HG03439 (cell line): ENCODE data around the gene PKD2.
"Not testable (repeated sequence)": the region's sequence is repeated elsewhere in the genome, so short reads cannot be mapped to it uniquely, and the experiment has no call there.

Experiments used
- ATAC-seq: cut with Tn5 transposase; IDR thresholded peaks from one replicate; pipeline ENCODE4 v1.9.1; 2021; ENCODE audit warnings: mild to moderate bottlenecking, moderate library complexity; ENCODE audit not compliant: unreplicated experiment

PKD2 gene

DNA sequence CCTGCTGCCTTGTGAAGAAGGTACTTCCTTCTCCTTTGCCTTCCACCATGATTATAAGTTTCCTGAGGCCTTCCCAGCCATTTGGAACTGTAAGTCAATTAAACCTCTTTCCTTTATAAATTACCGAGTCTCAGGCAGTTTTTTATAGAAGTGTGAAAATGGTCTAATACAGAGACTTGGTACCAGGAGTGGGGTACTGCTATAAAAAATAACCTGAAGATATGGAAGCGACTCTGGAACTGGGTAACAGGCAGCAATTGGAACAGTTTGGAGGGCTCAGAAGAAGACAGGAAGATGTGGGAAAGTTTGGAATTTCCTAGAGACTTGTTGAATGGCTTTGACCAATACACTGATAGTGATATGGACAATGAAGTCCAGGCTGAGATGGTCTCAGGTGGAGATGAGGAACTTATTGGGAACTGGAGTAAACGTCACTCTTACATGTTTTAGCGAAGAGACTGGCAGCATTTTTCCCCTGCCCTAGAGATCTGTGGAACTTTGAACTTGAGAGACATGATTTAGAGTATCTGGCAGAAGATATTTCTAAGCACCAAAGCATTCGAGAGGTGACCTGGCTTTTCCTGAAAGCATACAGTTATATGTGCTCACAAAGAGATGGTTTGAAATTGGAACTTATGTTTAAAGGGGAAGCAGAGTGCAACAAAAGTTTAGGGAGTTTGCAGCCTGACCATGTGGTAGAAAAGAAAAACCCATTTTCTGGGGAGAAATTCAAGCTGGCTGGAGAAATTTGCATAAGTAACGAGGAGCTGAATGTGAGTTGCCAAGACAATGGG, 18.6 kb downstream of the PKD2 start:
- ATAC-seq: not testable (repeated sequence)

GRCh38 chr4:88027611-88028608, 20.5 kb downstream of the PKD2 start:
- no peak for ATAC-seq

- no peak for ATAC-seq
Observed at GRCh38 chr4:88028946-88029345, 21.5 kb downstream of the PKD2 start.

- no peak for ATAC-seq
Observed at GRCh38 chr4:88029556-88029955, 22.1 kb downstream of the PKD2 start.

DNA sequence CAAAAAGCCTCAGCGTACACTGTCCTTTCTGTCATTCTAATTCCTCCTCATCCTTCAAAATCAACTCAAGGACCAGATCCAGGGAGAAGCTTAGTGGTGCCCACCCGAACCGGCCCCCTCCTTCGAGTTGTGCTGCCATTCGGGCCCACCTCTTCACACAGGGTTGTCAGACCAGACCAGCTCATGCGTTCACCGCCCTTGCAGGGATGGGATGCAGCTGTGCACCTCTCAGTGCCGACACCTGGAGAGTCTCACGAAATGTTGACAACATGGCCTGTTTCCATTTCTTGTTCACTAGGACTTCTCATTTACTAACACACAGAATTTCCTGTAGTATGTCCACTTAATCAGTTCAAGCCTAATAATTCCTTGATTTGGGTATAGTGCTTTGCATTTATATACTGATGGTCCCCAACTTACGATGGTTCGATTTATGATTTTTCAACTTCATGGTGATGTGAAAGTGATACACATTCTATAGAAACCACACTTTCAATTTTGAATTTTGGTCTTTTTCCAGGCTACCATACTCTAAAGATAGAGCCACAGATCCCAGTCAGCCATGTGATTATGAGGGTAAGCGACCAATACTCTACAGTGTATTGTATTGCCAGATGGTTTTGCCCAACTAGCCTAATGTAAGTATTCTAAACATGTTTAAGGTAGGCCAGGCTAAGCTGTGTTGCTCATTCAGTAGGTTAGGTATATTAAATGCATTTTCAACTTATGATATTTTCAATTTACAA, 23.3 kb downstream of the PKD2 start:
- no peak for ATAC-seq

GRCh38 chr4:88033309-88033708, 25.9 kb downstream of the PKD2 start:
- no peak for ATAC-seq

DNA sequence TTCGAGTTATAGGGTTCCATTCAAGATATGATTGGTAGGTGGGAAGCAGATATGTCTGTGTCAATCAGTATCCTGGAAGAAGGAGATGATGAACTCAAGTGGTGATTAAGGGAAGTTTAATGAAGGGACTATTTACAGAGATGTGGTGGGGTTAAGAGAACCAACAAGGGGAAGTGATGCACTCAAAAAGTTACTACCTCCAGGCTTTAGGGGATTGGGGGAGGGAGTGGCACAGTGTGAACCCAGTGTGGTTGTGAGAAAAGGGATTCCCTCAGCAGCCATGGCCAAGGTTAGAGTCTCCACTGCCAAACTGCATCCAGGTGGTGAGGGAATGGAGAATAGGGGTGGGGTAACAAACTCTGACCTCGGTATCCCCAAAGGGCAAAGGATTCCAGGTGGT, 27.9 kb downstream of the PKD2 start:
- no peak for ATAC-seq

DNA sequence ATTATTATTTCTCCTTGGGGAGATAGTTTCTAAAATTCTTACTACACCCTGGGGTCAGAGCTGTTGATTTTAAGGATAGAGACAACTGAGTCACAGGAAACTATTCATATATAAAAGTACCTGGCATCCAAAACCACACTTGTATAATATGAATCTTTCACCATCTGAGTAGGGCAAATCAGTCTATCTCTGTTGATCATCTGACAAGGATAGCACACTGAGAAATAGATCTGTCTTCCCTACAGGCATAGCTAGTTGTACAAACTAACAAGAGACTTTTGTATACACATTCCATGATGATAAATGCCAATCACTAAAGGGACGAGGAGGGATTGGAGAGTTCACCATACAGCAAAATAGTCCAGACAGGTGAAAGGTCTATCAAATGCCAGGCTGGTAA, 30.0 kb downstream of the PKD2 start:
- ATAC-seq: no peak

DNA sequence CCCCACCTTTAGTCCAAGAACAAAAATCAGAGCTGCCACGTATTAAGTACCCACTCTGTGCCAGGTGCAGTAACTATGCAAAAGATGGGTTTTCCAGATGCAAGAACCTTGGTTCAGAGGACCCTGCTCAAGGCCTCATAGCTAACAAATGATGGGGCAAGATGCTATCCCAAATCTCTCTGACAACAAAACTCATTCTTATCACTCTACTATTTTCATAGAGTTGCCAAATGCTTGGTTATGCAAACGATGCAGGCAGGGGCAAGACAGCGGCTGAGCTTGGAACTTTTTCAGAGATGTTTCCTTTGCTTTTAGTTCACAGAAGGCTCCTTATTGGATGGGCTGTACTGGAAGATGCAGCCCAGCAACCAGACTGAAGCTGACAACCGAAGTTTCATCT, 30.5 kb downstream of the PKD2 start:
- ATAC-seq: no peak

DNA sequence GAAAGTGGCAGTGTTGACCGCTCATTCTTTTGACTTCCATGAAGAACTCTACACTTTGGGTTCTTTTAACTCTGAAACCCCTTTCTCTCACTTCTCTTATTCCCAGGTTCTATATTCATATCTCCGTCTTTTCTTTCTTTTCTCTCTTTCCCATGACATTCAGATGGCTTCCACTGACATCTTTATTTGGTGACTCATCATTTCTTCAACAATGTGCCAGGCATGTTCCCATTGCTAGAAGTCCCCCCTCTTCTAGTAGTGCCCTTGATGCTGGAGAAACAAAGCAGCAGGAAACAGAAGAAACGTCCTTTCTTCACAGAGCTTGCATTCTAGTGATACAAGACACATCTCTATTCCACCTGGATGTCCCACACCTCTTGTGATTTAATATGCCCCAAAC, 33.3 kb downstream of the PKD2 start:
- no peak for ATAC-seq

DNA sequence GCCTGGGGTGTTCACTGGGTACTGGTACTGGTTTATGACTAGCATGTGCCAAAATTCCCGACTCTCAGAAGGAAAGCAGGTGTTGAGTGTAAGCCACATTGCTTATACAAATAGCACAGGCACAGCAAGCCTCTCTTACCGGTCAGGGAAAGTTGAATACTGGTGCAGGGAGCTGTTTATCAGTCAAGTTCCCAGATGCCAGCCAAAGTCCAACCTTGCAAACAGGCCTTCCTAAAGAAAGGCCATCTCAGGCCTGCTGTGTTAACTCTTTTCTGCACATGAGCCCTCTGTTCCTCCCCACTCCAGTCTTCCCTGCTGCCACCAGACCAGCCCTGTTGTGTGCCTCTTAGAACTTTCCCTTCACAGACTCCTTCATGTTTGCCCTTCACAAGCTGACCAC, 34.2 kb downstream of the PKD2 start:
- no peak for ATAC-seq

DNA sequence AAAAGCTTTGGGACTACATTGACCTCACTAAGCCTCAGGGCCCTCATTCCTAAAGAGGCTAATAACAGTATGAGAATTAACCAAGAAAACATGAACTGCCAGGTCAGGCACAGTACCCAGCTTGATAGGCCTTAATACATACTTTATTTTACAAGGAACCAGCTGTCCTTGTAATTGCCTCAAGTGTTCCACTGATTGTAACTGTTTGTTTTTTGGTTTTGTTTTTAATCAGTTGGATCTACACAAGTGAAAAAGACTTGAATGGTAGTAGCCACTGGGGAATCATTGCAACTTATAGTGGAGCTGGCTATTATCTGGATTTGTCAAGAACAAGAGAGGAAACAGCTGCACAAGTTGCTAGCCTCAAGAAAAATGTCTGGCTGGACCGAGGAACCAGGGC, 35.6 kb downstream of the PKD2 start:
- no peak for ATAC-seq

DNA sequence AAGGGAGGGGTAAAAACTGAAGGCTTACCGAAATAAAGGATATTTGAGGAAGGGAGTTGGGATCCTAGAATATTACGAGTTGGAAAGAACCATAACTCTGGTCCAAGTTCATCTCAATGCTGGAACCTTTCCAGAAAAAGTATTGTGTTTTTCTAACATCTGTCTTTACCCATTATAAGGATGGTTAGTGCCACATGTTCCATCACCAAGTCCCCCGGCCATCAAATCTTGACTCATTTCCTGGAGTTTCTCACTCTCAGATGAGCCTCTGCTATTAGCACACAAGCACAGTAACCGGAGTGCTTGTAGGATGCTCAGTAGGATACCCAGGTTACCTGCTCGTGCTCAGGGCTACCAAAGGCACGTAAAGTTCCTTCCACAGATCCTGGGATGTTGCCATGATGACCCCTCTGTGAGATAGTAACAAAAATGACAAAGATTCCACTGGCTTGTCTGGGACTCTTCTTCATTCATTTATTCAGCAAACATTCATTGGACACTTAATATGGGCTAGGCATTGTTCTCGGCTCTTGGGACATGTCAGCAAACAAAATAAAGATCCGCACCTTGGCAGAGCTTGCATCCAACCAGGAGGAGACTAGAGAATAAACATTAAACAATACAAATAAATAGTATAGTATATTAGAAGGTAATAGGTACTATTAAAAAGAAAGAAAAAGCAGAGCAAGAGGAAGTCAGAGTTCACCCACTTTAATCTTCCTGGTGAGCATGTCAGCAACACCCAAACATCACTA, 36.3 kb downstream of the PKD2 start:
- no peak for ATAC-seq

GRCh38 chr4:88045021-88045420, 37.6 kb downstream of the PKD2 start:
- ATAC-seq: no peak

GRCh38 chr4:88054229-88054628, 46.8 kb downstream of the PKD2 start:
- no peak for ATAC-seq

GRCh38 chr4:88054901-88055300, 47.5 kb downstream of the PKD2 start:
- ATAC-seq: no peak

- ATAC-seq: no peak
Observed at GRCh38 chr4:88058295-88058694, 50.9 kb downstream of the PKD2 start.

- no peak for ATAC-seq
Observed at GRCh38 chr4:88059766-88060165, 52.3 kb downstream of the PKD2 start.

DNA sequence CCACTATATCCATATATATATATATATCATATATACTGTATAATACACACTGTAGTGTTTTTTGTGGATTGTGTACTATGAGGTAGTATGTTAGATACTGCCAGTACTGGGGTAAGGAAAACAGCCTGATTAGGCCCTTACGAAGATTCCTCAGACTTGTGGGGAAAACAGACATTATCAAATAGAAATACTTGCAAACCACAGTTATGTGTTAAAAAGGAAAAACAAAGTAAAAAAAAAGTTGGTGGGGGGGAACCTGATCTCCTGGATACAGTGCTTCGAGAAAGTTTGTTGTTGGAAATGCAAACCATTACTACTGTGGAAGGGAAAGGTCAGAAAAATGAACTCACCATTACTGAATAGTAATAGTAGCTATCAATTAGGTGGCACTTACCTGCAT, 53.0 kb downstream of the PKD2 start:
- ATAC-seq: no peak

DNA sequence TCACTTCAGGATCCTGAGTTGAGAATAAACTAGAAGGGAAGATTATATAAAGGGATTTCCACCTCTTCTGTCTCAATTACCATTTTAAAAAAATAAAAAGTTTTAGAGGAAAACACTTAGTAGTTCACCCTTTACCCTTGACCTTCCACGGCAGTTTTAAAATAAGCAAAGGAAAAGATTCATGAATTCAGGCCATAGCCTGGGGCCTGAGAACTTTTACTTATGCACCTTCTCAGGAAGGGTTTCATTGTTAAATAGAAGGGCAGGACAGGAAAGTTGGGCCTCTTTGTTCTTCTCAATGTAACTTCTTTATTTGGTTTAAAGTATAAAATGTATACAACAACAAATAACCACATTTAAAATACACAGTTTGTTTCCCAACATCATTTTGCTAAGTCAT, 54.9 kb downstream of the PKD2 start:
- no peak for ATAC-seq

DNA sequence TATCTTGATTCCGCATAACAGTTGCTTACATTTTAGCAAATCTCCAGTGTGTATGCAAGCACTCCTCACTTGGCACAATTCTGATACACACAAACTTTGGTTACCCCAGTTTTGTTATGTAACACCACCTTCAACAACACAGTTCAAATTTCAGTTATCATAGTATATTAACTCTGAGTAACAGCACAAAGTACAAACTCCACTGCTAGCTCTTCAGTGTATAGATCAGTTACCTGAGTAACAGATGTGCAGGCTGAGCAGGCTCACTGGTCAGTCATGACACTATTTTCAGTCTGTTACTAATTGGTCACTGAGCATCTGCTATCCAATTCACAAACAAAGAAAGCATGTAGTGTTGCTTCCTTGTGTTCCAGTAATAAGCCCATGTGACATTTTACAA, 55.4 kb downstream of the PKD2 start:
- ATAC-seq: no peak
